Sigmoid colon (tissue), 7 donors: Measurements from ENCODE around the gene NEK6. TPM values are rescaled to one million over a fixed set of nuclear protein-coding genes. Genes with fewer than 3 reads are reported as not detected.
A peak's percentile ranks its signal among the peaks of the same experiment; 100 is the strongest.

ENCODE experiments used
- DNase-seq: peaks from one replicate; pipeline ENCODE4 v3.0.0-alpha.2; 2019
- H3K27ac ChIP-seq, 4 donors: fragments of 200-600 bp; sonication (generic); one replicate each; pipeline ENCODE4 v1.5.1; 2016 to 2019; ENCODE audit warnings: mild to moderate bottlenecking in 1 of 4
- H3K27me3 ChIP-seq, 3 donors: fragments of 200-600 bp; sonication (generic); one replicate each; pipeline ENCODE4 v1.5.1; 2019; ENCODE audit warnings: mild to moderate bottlenecking in 1 of 3
- H3K36me3 ChIP-seq, 4 donors: fragments of 200-600 bp; sonication (generic); one replicate each; pipeline ENCODE4 v1.5.1; 2016 to 2019
- H3K4me1 ChIP-seq, 4 donors: fragments of 200-600 bp; sonication (generic); one replicate each; pipeline ENCODE4 v1.5.1; 2017 to 2019
- H3K4me3 ChIP-seq, 4 donors: fragments of 200-600 bp; sonication (generic); one replicate each; pipeline ENCODE4 v1.5.1; 2017 to 2019; ENCODE audit warnings: mild to moderate bottlenecking in 2 of 4, moderate library complexity in 1 of 4
- H3K9me3 ChIP-seq, 4 donors: fragments of 200-600 bp in 3 of 4; sonication (generic) in 3 of 4; one replicate each; pipeline versions ENCODE4 v1.5.1 to v1.6.1; 2013 to 2019
- EP300 ChIP-seq, 4 donors: sonication (generic); formaldehyde crosslinking; IDR thresholded peaks; one replicate each; pipeline ENCODE4 v1.6.1; 2017; ENCODE audit warnings: antibody characterized with exemption in 4 of 4
- POLR2A ChIP-seq, 2 donors: fragments of 450-650 bp; IDR thresholded peaks; one replicate each; pipeline ENCODE4 v1.6.1; 2016; ENCODE audit warnings: antibody characterized with exemption in 2 of 2, mild to moderate bottlenecking in 2 of 2, moderate library complexity in 2 of 2
- POLR2AphosphoS5 ChIP-seq, 4 donors: sonication (generic); formaldehyde crosslinking; IDR thresholded peaks; one replicate each; pipeline ENCODE4 v1.6.1; 2017; ENCODE audit warnings: antibody characterized with exemption in 4 of 4
- WGBS, 2 donors: extraction: QIAGEN DNeasy Blood & Tissue Kit; methylation state at CpG; one replicate each; pipeline ENCODE4 v1.1.7; 2013; 5-methylcytosine and 5-hydroxymethylcytosine counted together
- intact Hi-C: fragments of 100-400 bp; cut with DNase I; formaldehyde crosslinking; loops from one replicate; pipeline ENCODE4 v1.15.1; 2023
- polyA plus RNA-seq, 3 donors: library from polyadenylated mRNA; stranded (reverse); fragments of 200-250 nt; gene quantifications; one replicate each; pipeline ENCODE4 v1.2.3, GENCODE V29; 2013
- total RNA-seq, 4 donors: library from RNA; depleted of rRNA; stranded (reverse); fragments of >200 nt; gene quantifications; one replicate each; pipeline ENCODE4 v1.1.0, GENCODE V29; 2016
- TF ChIP-seq, protein P1 (sequence below), 4 experiments: fragments of 450-650 bp in 3 of 4; fragments of 200-600 bp in 1 of 4; IDR thresholded peaks; one replicate each; pipeline ENCODE4 v1.5.1; 2016 to 2019; ENCODE audit warnings: antibody characterized with exemption in 4 of 4, mild to moderate bottlenecking in 3 of 4, moderate library complexity in 2 of 4
- donor health status: healthy with polysubstance abuse.
- donor health status: Bipolar disorder and iron deficiency.
- donor health status: healthy.

NEK6 gene
- total and polyA plus RNA-seq, 7 donors: 8.2 to 36.2 (median 18.7) TPM

DNA sequence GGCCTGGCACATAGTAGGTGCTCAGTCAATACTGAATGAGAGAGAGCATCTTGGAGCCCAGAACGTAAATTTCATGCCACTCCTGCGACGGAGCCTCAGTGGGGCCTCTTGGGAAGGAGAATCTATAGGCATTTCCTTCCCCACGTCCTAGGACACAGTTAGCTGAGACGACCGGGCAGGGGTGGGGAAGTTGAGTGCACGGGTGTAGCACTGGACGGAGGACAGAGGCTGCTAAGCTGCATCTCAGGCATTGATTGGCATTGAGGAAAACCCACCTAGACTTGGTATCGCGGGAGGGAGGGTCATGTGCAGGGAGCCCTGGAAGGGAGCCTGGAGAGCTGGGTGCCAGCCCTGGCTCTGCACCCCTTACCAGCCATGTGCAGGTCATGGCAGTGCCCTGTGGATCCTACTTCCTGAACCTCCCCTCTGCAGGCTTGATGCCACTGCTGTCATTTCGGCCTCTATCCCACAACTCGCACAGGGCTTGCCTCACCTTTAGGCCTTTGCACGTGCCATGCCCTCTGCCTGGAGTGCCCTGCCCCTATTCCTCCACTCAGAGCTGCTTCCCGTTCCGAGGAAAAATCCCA is 25.6 kb downstream of the NEK6 start:
- H3K4me1 ChIP-seq: peaks cover 0 to 97% (median 87%) of the 10 kb centered on the region in 4 donors
- intact Hi-C loops: no loop called here
- DNase-seq: no peak
- H3K27me3 ChIP-seq: no peaks in the 10 kb centered on the region
- H3K27ac ChIP-seq: peak overlapping the region; percentile 78 to 90 (median 82)
- 65 to 77% methylated on average over 15 of the region's 15 CpGs for WGBS, 2 donors
- no peaks in the 10 kb centered on the region for H3K36me3 ChIP-seq
- H3K9me3 ChIP-seq: no peaks in the 10 kb centered on the region
- no peak overlapping the region for H3K4me3 ChIP-seq
- TF ChIP-seq POLR2AphosphoS5 (IDR thresholded peaks at IDR 0.05): no peak
- no peak for TF ChIP-seq EP300 (IDR thresholded peaks at IDR 0.05)
- TF ChIP-seq, protein P1, sequence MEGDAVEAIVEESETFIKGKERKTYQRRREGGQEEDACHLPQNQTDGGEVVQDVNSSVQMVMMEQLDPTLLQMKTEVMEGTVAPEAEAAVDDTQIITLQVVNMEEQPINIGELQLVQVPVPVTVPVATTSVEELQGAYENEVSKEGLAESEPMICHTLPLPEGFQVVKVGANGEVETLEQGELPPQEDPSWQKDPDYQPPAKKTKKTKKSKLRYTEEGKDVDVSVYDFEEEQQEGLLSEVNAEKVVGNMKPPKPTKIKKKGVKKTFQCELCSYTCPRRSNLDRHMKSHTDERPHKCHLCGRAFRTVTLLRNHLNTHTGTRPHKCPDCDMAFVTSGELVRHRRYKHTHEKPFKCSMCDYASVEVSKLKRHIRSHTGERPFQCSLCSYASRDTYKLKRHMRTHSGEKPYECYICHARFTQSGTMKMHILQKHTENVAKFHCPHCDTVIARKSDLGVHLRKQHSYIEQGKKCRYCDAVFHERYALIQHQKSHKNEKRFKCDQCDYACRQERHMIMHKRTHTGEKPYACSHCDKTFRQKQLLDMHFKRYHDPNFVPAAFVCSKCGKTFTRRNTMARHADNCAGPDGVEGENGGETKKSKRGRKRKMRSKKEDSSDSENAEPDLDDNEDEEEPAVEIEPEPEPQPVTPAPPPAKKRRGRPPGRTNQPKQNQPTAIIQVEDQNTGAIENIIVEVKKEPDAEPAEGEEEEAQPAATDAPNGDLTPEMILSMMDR (IDR thresholded peaks at IDR 0.05): no peak
- no peak for TF ChIP-seq POLR2A (IDR thresholded peaks at IDR 0.05)

DNA sequence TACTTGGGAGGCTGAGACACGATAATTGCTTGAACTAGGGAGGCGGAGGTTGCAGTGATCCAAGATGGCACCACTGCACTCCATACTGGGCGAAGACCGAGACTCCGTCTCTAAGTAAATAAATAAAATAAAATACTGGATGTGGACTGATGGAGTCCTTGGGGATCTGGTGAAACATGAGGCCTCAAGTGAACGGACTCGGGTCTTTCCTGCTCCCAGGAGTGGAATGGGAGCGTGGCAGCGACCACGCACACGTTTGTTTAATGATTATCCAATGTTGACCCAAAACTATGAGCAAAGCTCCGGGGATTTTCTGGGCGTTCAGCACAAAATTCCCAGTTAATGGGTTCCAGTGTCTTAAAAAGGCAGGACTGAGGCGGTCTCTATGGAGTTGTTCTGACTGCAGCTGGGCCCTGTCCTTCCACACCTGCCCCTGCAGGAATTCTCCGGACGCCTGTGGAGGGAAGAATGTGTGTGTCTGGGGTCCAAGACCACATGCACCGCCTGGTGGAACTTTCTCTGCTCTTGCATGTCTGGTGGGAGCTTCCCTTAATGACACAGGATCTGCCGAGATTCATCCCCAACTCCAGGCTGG is 26.6 kb downstream of the NEK6 start:
- H3K27me3 ChIP-seq: no peaks in the 10 kb centered on the region
- TF ChIP-seq POLR2A (IDR thresholded peaks at IDR 0.05) (no peak), EP300 (IDR thresholded peaks at IDR 0.05) (no peak), POLR2AphosphoS5 (IDR thresholded peaks at IDR 0.05) (no peak)
- TF ChIP-seq, protein P1 (IDR thresholded peaks at IDR 0.05): no peak
- no peak for DNase-seq
- H3K9me3 ChIP-seq: no peaks in the 10 kb centered on the region
- peak overlapping the region; percentile 78 to 90 (median 82) for H3K27ac ChIP-seq
- WGBS, 2 donors: 52 to 74% methylated on average over 18 of the region's 18 CpGs
- peaks cover 0 to 90% (median 81%) of the 10 kb centered on the region in 4 donors for H3K4me1 ChIP-seq
- intact Hi-C loops: no loop called here
- H3K36me3 ChIP-seq: no peaks in the 10 kb centered on the region
- H3K4me3 ChIP-seq: no peak overlapping the region

DNA sequence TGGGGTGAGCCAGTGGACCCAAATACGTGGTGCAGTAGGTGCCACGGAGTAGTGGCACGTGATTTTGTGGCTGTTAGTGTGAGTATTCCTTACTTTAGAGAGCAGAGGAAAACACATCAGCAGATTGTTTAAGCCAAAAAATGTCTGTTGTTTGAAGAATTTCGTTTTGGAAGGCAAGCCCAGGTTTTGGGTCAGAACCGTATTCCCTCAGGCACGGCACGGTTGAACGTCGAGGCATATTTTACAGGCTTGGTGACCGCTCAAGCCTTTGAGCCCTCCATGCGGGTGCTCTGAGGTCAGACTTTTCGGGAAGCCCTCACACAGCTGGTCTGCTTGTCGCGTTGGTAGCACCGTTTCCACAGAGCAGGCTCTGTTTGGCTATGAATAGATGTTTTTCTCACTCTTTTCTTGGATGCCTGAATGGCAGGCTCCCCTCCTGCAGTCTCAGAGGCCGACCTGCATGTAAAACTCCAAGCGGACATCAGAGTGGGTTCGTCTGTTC is 27.2 kb downstream of the NEK6 start:
- no peaks in the 10 kb centered on the region for H3K27me3 ChIP-seq
- no peaks in the 10 kb centered on the region for H3K36me3 ChIP-seq
- no peaks in the 10 kb centered on the region for H3K9me3 ChIP-seq
- peak overlapping the region; percentile 78 to 90 (median 82) for H3K27ac ChIP-seq
- peaks cover 0 to 90% (median 78%) of the 10 kb centered on the region in 4 donors for H3K4me1 ChIP-seq
- WGBS, 2 donors: 71 to 78% methylated on average over 18 of the region's 18 CpGs
- TF ChIP-seq EP300 (IDR thresholded peaks at IDR 0.05): peak in 1 of 4 donors; percentile 27
- peak in 3 of 4 donors; percentile 43 to 62 (median 48) for TF ChIP-seq POLR2AphosphoS5 (IDR thresholded peaks at IDR 0.05)
- TF ChIP-seq, protein P1 (IDR thresholded peaks at IDR 0.05): no peak
- TF ChIP-seq POLR2A (IDR thresholded peaks at IDR 0.05): peak in 1 of 2 donors; percentile 17
- no peak overlapping the region for H3K4me3 ChIP-seq
- intact Hi-C loops: no loop called here
- DNase-seq: peak; percentile 82

DNA sequence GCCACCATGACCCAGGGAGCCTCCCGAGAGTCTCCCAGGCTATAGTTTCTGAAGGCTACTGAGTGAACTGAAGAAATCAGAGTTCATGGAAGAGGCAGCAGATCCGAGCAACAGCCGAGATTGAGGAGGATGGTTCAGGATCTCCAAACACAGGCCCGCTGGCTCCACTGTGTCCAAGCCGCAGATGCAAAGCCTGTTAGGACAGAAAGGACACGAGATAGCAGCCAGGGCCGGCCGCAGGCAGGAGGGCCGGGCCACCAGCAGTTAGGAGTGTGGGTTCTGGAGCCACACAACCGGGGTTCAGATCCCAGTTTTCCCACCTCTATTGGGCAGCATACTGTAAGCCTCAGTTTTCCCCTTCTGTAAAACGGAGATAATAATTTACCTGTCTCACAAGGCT is 27.7 kb downstream of the NEK6 start:
- peaks cover 0 to 90% (median 77%) of the 10 kb centered on the region in 4 donors for H3K4me1 ChIP-seq

More for the DNA sequence above, 27.7 kb downstream of the NEK6 start:
- DNase-seq: no peak
- Histone ChIP-seq H3K9me3 (no peaks in the 10 kb centered on the region), H3K4me3 (no peak overlapping the region), H3K27me3 (no peaks in the 10 kb centered on the region), H3K27ac (peak overlapping the region; percentile 78 to 90 (median 82)), H3K36me3 (no peaks in the 10 kb centered on the region)
- 81 to 83% methylated on average over 11 of the region's 11 CpGs for WGBS, 2 donors
- TF ChIP-seq EP300 (IDR thresholded peaks at IDR 0.05) (no peak), POLR2AphosphoS5 (IDR thresholded peaks at IDR 0.05) (no peak), POLR2A (IDR thresholded peaks at IDR 0.05) (no peak)
- TF ChIP-seq, protein P1 (IDR thresholded peaks at IDR 0.05): no peak
- intact Hi-C loops: no loop called here
